Progenitor cell of endocrine pancreas (in vitro differentiated cells): Measurements from ENCODE around the gene HIGD1A. TPM values are rescaled to one million over a fixed set of nuclear protein-coding genes. Genes with fewer than 3 reads are reported as not detected.

Source experiments
- DNase-seq: peaks from one replicate; pipeline ENCODE4 v3.0.0; 2021; ENCODE audit warnings: low spot score; ENCODE audit not compliant: unreplicated experiment
- H3K27ac Mint-ChIP-seq: 2 replicates; pipeline ENCODE4 v1.8.0; 2021; ENCODE audit warnings: mild to moderate bottlenecking, moderate library complexity, mixed read lengths
- H3K27me3 Mint-ChIP-seq: 2 replicates; pipeline ENCODE4 v1.8.0; 2021; ENCODE audit warnings: mixed read lengths
- H3K36me3 Mint-ChIP-seq: 2 replicates; pipeline ENCODE4 v1.8.0; 2022; ENCODE audit warnings: mixed read lengths; ENCODE audit not compliant: insufficient read depth
- H3K4me1 Mint-ChIP-seq: 2 replicates; pipeline ENCODE4 v1.8.0; 2021; ENCODE audit warnings: low read depth, mixed read lengths
- H3K4me3 Mint-ChIP-seq: 2 replicates; pipeline ENCODE4 v1.8.0; 2021; ENCODE audit warnings: low read depth, mild to moderate bottlenecking, moderate library complexity, mixed read lengths
- H3K9me3 Mint-ChIP-seq: 2 replicates; pipeline ENCODE4 v1.8.0; 2021; ENCODE audit warnings: low read depth, mixed read lengths
- total RNA-seq: library from RNA; stranded (reverse); gene quantifications from 2 replicates; pipeline ENCODE4 v1.2.1, GENCODE V29; 2021
- TF ChIP-seq, protein P1 (sequence below): fragments of 200-600 bp; sonication (generic); IDR thresholded peaks from one replicate; pipeline ENCODE4 v1.5.0; 2021; ENCODE audit warnings: antibody characterized with exemption, mild to moderate bottlenecking; ENCODE audit not compliant: unreplicated experiment

The HIGD1A gene
- total RNA-seq, 1 donor from 2014 or later = 92.3 TPM

GRCh38 chr3:42829083-42829627 lies 24.9 kb upstream of the HIGD1A start:
- Mint-ChIP-seq H3K36me3 (no peaks in the 10 kb centered on the region), H3K27ac (no peak overlapping the region), H3K4me1 (peaks cover 11% of the 10 kb centered on the region), H3K4me3 (no peak overlapping the region), H3K27me3 (no peaks in the 10 kb centered on the region), H3K9me3 (no peaks in the 10 kb centered on the region)
- no peak for DNase-seq
- TF ChIP-seq, protein P1, sequence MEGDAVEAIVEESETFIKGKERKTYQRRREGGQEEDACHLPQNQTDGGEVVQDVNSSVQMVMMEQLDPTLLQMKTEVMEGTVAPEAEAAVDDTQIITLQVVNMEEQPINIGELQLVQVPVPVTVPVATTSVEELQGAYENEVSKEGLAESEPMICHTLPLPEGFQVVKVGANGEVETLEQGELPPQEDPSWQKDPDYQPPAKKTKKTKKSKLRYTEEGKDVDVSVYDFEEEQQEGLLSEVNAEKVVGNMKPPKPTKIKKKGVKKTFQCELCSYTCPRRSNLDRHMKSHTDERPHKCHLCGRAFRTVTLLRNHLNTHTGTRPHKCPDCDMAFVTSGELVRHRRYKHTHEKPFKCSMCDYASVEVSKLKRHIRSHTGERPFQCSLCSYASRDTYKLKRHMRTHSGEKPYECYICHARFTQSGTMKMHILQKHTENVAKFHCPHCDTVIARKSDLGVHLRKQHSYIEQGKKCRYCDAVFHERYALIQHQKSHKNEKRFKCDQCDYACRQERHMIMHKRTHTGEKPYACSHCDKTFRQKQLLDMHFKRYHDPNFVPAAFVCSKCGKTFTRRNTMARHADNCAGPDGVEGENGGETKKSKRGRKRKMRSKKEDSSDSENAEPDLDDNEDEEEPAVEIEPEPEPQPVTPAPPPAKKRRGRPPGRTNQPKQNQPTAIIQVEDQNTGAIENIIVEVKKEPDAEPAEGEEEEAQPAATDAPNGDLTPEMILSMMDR = no peak

- DNase-seq = no peak
- H3K4me1 Mint-ChIP-seq = peaks cover 16% of the 10 kb centered on the region
- no peak overlapping the region for H3K4me3 Mint-ChIP-seq
- no peaks in the 10 kb centered on the region for H3K36me3 Mint-ChIP-seq
- H3K27ac Mint-ChIP-seq = no peak overlapping the region
- H3K9me3 Mint-ChIP-seq = no peaks in the 10 kb centered on the region
- TF ChIP-seq, protein P1 = no peak
- H3K27me3 Mint-ChIP-seq = no peaks in the 10 kb centered on the region
These were observed 23.4 kb upstream of the HIGD1A start for GRCh38 chr3:42827654-42828053.

- no peaks in the 10 kb centered on the region for H3K27me3 Mint-ChIP-seq
- H3K9me3 Mint-ChIP-seq = no peaks in the 10 kb centered on the region
- no peaks in the 10 kb centered on the region for H3K36me3 Mint-ChIP-seq
- H3K4me1 Mint-ChIP-seq = peaks cover 16% of the 10 kb centered on the region
- H3K4me3 Mint-ChIP-seq = no peak overlapping the region
- no peak overlapping the region for H3K27ac Mint-ChIP-seq
- DNase-seq = no peak
- TF ChIP-seq, protein P1 = no peak
These were observed 22.7 kb upstream of the HIGD1A start for GRCh38 chr3:42827023-42827422.

DNA sequence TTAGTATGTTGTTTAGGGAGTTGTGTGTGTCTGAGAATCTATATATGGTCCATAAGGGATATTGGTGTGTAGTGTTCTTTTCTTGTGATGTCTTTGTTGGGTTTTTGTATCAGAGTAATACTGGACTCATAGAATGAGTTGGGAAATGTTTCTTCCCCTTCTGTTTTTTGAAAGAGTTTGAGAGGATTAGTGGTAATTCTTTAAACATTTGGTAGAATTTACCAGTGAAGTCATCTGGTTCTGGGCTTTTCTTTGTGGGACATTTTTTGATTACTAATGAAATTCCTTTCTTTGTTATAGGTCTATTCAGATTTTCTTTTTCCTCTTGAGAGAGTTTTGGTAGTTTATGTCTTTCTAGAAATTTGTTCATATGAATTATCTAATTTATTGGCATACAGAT lies 21.9 kb upstream of the HIGD1A start:
- Mint-ChIP-seq H3K4me3 (no peak overlapping the region), H3K4me1 (peaks cover 16% of the 10 kb centered on the region), H3K27ac (no peak overlapping the region), H3K9me3 (no peaks in the 10 kb centered on the region), H3K36me3 (no peaks in the 10 kb centered on the region), H3K27me3 (no peaks in the 10 kb centered on the region)
- TF ChIP-seq, protein P1 = no peak
- DNase-seq = no peak

- DNase-seq = no peak
- no peaks in the 10 kb centered on the region for H3K36me3 Mint-ChIP-seq
- TF ChIP-seq, protein P1 = no peak
- H3K4me1 Mint-ChIP-seq = peaks cover 13% of the 10 kb centered on the region
- no peaks in the 10 kb centered on the region for H3K9me3 Mint-ChIP-seq
- no peaks in the 10 kb centered on the region for H3K27me3 Mint-ChIP-seq
- H3K4me3 Mint-ChIP-seq = no peak overlapping the region
- H3K27ac Mint-ChIP-seq = peak overlapping the region; percentile 26
These were observed 19.1 kb upstream of the HIGD1A start for GRCh38 chr3:42823351-42823750.
